HFF-Myc (cell line): ENCODE results near the gene CXorf38.

Experiments used
- DNase-seq: peaks from one replicate; pipeline ENCODE4 v3.0.0-alpha.2; 2011; ENCODE audit warnings: low read depth; ENCODE audit errors: extremely low read depth
- H3K4me3 ChIP-seq: replicated peaks from 2 replicates; pipeline ENCODE4 v1.5.1; 2011; ENCODE audit warnings: low read depth, mild to moderate bottlenecking, control low read depth, low read length
- CTCF ChIP-seq: IDR thresholded peaks from 2 replicates; pipeline ENCODE4 v1.5.1; 2012; ENCODE audit warnings: mild to moderate bottlenecking, low read depth, low read length, control low read depth; ENCODE audit errors: missing control alignments

CXorf38 gene

GRCh38 chrX:40647307-40648197, at the start of gene CXorf38:
TSS of gene CXorf38 (minus strand) at chrX:40647561. CDS start at chrX:40647520, 41 bp downstream.
- peak; percentile 41 for DNase-seq
- peak within 1 kb of the TSS; percentile 67 for H3K4me3 ChIP-seq
- no peak for TF ChIP-seq CTCF

GRCh38 chrX:40694802-40695201, 47.4 kb upstream of the CXorf38 start:
- TF ChIP-seq CTCF = no peak
- H3K4me3 ChIP-seq = no peak overlapping the region
- no peak for DNase-seq

GRCh38 chrX:40688929-40689328, 41.6 kb upstream of the CXorf38 start:
- no peak overlapping the region for H3K4me3 ChIP-seq
- DNase-seq = no peak
- no peak for TF ChIP-seq CTCF

- TF ChIP-seq CTCF = no peak
- no peak overlapping the region for H3K4me3 ChIP-seq
- no peak for DNase-seq
Measured at GRCh38 chrX:40687169-40687568, 39.8 kb upstream of the CXorf38 start.

GRCh38 chrX:40685362-40685918, 38.1 kb upstream of the CXorf38 start:
- H3K4me3 ChIP-seq = no peak overlapping the region
- no peak for TF ChIP-seq CTCF
- no peak for DNase-seq

GRCh38 chrX:40684092-40684491, 36.7 kb upstream of the CXorf38 start:
- no peak for TF ChIP-seq CTCF
- no peak overlapping the region for H3K4me3 ChIP-seq
- no peak for DNase-seq

GRCh38 chrX:40683245-40683644, 35.9 kb upstream of the CXorf38 start:
- TF ChIP-seq CTCF = no peak
- DNase-seq = no peak
- H3K4me3 ChIP-seq = no peak overlapping the region
